H1 (cell line): ENCODE measurements around the gene CTIF.

ENCODE experiments used
- CHD2 ChIP-seq: IDR thresholded peaks from 2 replicates; pipeline ENCODE4 v1.6.1; 2012; ENCODE audit warnings: low read length, improper control_type of control experiment
- CTCF ChIP-seq, 3 experiments: IDR thresholded peaks; 1 replicate in 2 of 3; 2 replicates in 1 of 3; pipeline versions ENCODE4 v1.5.1 to v1.6.1; 2011; ENCODE audit warnings: low read length in 3 of 3, mild to moderate bottlenecking in 3 of 3, inconsistent platforms in 2 of 3, low read depth in 1 of 3, moderate library complexity in 1 of 3; ENCODE audit not compliant: insufficient read depth in 1 of 3; ENCODE audit errors: control extremely low read depth in 1 of 3
- GTF2F1 ChIP-seq: IDR thresholded peaks from 2 replicates; pipeline ENCODE4 v1.6.1; 2012; ENCODE audit warnings: low read depth, low read length, improper control_type of control experiment, borderline replicate concordance
- JUND ChIP-seq: IDR thresholded peaks from 2 replicates; pipeline ENCODE4 v1.6.1; 2011; ENCODE audit warnings: mild to moderate bottlenecking, improper control_type of control experiment, low read length
- POLR2A ChIP-seq, 2 experiments: IDR thresholded peaks; 1 replicate in 1 of 2; 2 replicates in 1 of 2; pipeline ENCODE4 v1.6.1; 2011; ENCODE audit warnings: low read depth in 2 of 2, low read length in 2 of 2, mild to moderate bottlenecking in 2 of 2; ENCODE audit errors: control extremely low read depth in 1 of 2
- POLR2AphosphoS5 ChIP-seq: IDR thresholded peaks from 2 replicates; pipeline ENCODE4 v1.6.1; 2011; ENCODE audit warnings: low read depth, low read length
- SRF ChIP-seq: IDR thresholded peaks from 2 replicates; pipeline ENCODE4 v1.6.1; 2011; ENCODE audit warnings: mild to moderate bottlenecking, low read depth, low read length, moderate library complexity
- ZNF274 ChIP-seq: IDR thresholded peaks from 2 replicates; pipeline ENCODE4 v1.7.0; 2012; ENCODE audit warnings: low read length, borderline replicate concordance; ENCODE audit errors: extremely low read depth
- TF ChIP-seq, protein P1 (sequence below): IDR thresholded peaks from 2 replicates; pipeline ENCODE4 v1.6.1; 2012; ENCODE audit warnings: inconsistent platforms

DNA sequence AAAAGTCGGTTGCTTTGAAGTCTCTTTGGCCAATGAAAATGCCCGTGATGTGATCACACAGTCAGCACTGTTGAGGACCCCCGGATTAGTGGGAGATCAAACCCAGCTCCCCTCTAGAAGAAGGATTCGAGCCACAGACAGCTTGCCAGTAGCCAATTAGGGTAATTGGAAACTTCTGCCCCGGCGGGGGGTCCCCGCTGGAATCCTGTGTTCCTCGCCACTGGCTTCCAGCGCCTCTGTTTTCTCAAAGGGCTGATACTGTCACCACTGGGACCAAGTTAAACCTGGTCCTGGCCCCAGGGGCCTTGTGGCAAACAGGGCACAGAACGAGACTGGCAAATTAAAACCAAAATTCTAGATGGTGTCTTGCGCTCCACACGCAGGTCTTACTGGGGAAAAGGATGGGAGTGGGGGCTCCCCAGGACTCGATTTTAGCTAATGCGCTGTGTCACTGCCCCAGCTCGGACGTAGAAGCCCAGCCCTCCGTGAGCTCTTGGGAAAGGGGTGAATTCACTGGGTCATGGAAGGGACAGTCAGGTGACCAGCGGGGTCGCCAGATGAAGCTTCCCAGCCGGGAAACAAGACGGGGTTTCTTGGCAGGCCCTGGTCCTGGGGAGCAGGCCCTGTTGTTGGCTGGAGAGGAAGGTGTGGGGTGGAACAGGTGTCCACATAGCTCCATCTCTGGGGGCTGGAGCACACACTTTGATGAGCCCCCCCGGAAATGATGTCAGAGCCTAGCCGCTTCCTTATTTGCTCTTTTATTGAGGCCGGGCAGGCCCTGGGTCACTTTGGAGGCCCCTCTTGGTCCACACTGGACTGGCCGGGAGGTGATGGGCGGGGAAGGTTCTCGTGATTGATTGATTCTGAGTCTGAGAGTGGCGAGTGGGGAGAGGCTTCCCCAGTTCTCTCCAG is 321.7 kb downstream of the CTIF start:
- no peak for TF ChIP-seq GTF2F1
- no peak for TF ChIP-seq CTCF (IDR thresholded peaks at IDR 0.05; ENCODE audit: control extremely low read depth in 1 of 3, insufficient read depth in 1 of 3, low read depth in 1 of 3, low read length in 3 of 3)
- no peak for TF ChIP-seq ZNF274
- TF ChIP-seq, protein P1, sequence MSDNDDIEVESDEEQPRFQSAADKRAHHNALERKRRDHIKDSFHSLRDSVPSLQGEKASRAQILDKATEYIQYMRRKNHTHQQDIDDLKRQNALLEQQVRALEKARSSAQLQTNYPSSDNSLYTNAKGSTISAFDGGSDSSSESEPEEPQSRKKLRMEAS = no peak
- no peak for TF ChIP-seq POLR2A (IDR thresholded peaks at IDR 0.05; ENCODE audit: control extremely low read depth in 1 of 2, low read depth in 2 of 2, low read length in 2 of 2)
- no peak for TF ChIP-seq CHD2
- TF ChIP-seq SRF = no peak
- TF ChIP-seq POLR2AphosphoS5 = no peak
- no peak for TF ChIP-seq JUND
